Astrocyte of the spinal cord (primary cell): Measurements from ENCODE around the gene DHDH.
"Not testable (repeated sequence)": the region's sequence is repeated elsewhere in the genome, so short reads cannot be mapped to it uniquely, and the experiment has no call there.

Experiments used
- DNase-seq: peaks from one replicate; pipeline ENCODE4 v3.0.0; 2011; ENCODE audit warnings: low read depth, low spot score
- H3K4me3 ChIP-seq: 2 replicates; pipeline ENCODE4 v1.5.1; 2011; ENCODE audit warnings: low read depth, mild to moderate bottlenecking, low read length, moderate library complexity
- in situ Hi-C: cut with HindIII; loops from 2 replicates; pipeline ENCODE4 v1.10.0; 2017; ENCODE audit warnings: low sequenced_read_pairs
- TF ChIP-seq, protein P1 (sequence below): IDR thresholded peaks from 2 replicates; pipeline ENCODE4 v1.5.1; 2012; ENCODE audit warnings: low read depth, mild to moderate bottlenecking, low read length, inconsistent platforms

The DHDH gene

DNA sequence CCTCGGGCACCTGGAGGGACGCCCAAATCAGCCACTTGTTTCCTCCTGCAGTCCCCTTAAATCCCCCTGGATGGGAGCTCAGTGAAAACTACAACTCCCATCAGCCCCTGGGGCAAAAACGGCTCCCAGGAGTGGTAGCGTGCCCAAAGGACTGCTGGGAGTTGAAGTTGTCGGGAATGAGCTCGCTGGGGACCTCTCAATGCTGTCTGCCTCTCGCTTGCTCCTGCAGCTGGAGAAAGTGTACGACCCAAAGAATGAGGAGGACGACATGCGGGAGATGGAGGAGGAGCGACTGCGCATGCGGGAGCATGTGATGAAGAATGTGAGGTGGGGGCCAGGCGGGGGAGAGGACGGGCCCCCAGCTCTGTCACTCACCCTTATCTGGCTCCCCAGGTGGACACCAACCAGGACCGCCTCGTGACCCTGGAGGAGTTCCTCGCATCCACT lies 14.7 kb upstream of the DHDH start:
- H3K4me3 ChIP-seq = no peak overlapping the region
- TF ChIP-seq, protein P1, sequence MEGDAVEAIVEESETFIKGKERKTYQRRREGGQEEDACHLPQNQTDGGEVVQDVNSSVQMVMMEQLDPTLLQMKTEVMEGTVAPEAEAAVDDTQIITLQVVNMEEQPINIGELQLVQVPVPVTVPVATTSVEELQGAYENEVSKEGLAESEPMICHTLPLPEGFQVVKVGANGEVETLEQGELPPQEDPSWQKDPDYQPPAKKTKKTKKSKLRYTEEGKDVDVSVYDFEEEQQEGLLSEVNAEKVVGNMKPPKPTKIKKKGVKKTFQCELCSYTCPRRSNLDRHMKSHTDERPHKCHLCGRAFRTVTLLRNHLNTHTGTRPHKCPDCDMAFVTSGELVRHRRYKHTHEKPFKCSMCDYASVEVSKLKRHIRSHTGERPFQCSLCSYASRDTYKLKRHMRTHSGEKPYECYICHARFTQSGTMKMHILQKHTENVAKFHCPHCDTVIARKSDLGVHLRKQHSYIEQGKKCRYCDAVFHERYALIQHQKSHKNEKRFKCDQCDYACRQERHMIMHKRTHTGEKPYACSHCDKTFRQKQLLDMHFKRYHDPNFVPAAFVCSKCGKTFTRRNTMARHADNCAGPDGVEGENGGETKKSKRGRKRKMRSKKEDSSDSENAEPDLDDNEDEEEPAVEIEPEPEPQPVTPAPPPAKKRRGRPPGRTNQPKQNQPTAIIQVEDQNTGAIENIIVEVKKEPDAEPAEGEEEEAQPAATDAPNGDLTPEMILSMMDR = no peak
- no peak for DNase-seq
- in situ Hi-C loops = no loop called here

DNA sequence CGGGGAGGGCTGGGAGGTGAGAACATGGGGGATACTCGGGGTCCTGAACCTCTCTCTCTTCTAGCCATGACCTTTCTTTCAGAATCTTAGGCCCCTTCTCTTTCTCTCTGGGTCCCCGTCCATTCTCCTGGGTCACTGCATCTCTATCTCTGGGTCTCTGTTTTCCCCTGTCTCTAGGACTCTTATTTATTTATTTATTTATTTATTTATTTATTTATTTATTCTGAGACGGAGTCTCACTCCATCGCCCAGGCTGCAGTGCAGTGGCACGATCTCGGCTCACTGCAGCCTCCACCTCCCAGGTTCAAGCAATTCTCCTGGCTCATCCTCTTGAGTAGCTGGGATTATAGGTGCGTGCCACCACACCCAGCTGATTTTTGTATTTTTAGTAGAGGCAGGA lies 14.2 kb upstream of the DHDH start:
- H3K4me3 ChIP-seq, in situ Hi-C loops, DNase-seq: not testable (repeated sequence)

DNA sequence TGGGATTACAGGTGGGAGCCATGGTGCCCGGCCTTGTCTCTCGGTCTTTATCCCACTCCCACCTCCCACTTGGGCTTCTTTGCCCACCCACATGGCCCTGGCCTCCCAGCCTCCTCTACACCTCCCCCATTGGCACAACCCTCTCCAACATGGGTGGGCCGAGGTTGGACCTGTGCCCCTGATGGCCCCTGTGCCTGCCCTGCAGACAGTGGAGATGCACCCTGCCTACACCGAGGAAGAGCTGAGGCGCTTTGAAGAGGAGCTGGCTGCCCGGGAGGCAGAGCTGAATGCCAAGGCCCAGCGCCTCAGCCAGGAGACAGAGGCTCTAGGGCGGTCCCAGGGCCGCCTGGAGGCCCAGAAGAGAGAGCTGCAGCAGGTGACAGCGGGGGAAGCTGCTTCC lies 12.6 kb upstream of the DHDH start:
- TF ChIP-seq, protein P1 = no peak

DNA sequence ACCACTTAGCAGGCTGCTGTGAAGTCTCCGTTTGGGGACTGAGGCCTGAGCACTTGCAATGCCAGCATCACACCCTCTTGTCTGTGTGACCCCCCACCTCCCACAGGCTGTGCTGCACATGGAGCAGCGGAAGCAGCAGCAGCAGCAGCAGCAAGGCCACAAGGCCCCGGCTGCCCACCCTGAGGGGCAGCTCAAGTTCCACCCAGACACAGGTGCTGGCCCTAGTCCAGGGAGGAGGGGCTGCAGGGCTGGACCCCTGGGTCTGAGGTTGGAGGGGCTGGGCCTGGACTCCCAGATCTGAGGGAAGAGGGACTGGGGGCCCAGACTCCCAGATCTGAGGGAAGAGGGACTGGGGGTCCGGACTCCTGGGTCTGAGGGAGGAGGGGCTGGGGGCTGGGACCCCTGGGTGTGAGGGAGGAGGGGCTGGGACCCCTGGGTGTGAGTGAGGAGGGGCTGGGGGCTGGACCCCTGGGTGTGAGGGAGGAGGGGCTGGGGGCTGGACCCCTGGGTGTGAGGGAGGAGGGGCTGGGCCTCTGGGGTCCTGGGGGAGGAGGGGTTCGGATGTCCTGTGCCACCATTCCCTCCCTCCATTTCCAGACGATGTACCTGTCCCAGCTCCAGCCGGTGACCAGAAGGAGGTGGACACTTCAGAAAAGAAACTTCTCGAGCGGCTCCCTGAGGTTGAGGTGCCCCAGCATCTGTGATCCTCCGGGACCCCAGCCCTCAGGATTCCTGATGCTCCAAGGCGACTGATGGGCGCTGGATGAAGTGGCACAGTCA lies 11.6 kb upstream of the DHDH start:
- H3K4me3 ChIP-seq = no peak overlapping the region
- TF ChIP-seq, protein P1 = no peak
- no peak for DNase-seq
- in situ Hi-C loops = no loop called here

More for the DNA sequence above, 12.6 kb upstream of the DHDH start:
- in situ Hi-C loops = no loop called here
- no peak for DNase-seq
- H3K4me3 ChIP-seq = no peak overlapping the region

DNA sequence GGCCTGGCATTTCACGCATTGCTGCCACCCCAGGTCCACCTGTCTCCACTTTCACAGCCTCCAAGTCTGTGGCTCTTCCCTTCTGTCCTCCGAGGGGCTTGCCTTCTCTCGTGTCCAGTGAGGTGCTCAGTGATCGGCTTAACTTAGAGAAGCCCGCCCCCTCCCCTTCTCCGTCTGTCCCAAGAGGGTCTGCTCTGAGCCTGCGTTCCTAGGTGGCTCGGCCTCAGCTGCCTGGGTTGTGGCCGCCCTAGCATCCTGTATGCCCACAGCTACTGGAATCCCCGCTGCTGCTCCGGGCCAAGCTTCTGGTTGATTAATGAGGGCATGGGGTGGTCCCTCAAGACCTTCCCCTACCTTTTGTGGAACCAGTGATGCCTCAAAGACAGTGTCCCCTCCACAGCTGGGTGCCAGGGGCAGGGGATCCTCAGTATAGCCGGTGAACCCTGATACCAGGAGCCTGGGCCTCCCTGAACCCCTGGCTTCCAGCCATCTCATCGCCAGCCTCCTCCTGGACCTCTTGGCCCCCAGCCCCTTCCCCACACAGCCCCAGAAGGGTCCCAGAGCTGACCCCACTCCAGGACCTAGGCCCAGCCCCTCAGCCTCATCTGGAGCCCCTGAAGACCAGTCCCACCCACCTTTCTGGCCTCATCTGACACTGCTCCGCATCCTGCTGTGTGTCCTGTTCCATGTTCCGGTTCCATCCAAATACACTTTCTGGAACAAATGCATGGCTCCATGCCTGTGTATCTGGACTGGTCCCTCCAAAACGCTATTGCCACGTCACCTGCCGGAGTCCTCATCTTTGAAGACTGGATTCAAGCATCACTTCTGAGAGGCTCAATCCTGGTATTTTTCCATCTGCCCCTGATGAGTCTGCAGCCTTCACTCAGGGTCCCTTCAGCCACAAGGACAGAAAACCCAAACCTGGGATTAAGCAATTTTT lies 10.7 kb upstream of the DHDH start:
- in situ Hi-C loops = no loop called here
- TF ChIP-seq, protein P1 = no peak
- H3K4me3 ChIP-seq = no peak overlapping the region
- DNase-seq = no peak

DNA sequence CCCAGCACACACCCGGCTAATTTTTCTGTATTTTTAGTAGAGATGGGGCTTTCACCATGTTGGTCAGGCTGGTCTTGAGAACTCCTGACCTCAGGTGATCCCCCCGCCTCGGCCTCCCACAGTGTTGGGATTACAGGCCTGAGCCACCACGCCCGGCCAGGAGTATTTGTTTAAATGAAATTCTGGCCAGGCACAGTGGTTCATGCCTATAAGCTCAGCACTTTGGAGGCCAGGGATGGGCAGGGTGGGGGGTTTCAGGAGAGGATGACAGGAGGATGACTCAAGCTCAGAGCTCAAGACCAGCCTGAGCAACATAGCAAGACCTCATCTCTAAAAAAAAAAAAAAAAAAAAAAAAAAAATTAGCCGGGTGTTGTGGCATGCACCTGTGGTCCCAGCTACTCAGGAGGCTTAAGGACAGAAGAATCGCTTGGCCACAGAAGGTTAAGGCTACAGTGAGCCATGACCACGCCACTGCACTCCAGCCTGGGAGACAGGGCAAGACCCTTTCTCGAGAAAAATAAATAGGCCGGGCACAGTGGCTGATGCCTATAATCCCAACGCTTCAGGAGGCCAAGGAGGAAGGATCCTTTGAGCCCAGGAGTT lies 8.2 kb upstream of the DHDH start:
- peak; percentile 24 for DNase-seq
- TF ChIP-seq, protein P1 = no peak
- in situ Hi-C loops = no loop called here
- H3K4me3 ChIP-seq = no peak overlapping the region

DNA sequence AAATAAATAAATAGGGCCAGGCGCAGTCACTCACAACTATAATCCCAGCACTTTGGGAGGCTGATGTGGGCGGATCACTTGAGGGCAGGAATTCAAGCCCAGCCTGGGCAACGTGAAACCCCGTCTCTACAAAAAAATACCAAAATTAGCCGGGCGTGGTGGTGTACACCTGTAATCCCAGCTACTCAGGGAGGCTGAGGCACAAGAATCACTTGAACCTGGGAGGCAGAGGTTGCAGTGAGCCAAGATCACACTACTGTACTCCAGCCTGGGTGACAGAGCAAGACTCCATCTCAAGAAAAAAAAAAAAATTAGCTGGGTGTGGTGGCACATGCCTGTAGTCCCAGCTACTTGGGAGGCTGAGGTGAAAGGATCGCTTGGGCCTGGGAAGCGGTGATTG lies 7.6 kb upstream of the DHDH start:
- in situ Hi-C loops, H3K4me3 ChIP-seq, DNase-seq: not testable (repeated sequence)
